ENCODE data around the gene CDKN2AIP.

- no peak for TF ChIP-seq POLR2A (IDR thresholded peaks at IDR 0.05)
- TF ChIP-seq CTCF (IDR thresholded peaks at IDR 0.05): no peak
Observed at GRCh38 chr4:183435803-183436202, 8.6 kb upstream of the CDKN2AIP start.

All from adrenal gland (tissue), 5 donors.